B cell (primary cell): ENCODE results near the gene CNTNAP2. TPM values are rescaled to one million over a fixed set of nuclear protein-coding genes. Genes with fewer than 3 reads are reported as not detected.

ENCODE experiments used
- ATAC-seq: fragments of 200-7000 bp; cut with Tn5 transposase; one replicate; pipeline ENCODE4 v1.10.0; 2021; ENCODE audit warnings: low read depth, mild to moderate bottlenecking, moderate number of reproducible peaks, moderate library complexity
- CTCF ChIA-PET: fragments of 350-600 bp; sonication (Branson Sonifier 250); formaldehyde crosslinking; loops from one replicate; lab custom pipeline; 2021; ENCODE audit warnings: antibody characterized with exemption, inconsistent platforms; lab: Charles Lee
- POLR2A ChIA-PET: fragments of 350-600 bp; sonication (Branson Sonifier 250); formaldehyde crosslinking; loops from one replicate; lab custom pipeline; 2021; ENCODE audit warnings: antibody characterized with exemption; lab: Charles Lee
- DNase-seq: peaks from one replicate; pipeline ENCODE4 v3.0.0; 2013
- H2AFZ ChIP-seq: 2 replicates; pipeline ENCODE4 v1.6.1; 2012; ENCODE audit warnings: mild to moderate bottlenecking, low read depth, low read length; ENCODE audit not compliant: insufficient read depth, poor library complexity, severe bottlenecking
- H3K27ac ChIP-seq, 2 donors: 1 replicate in 1 of 2; 2 replicates in 1 of 2; pipeline ENCODE4 v1.5.1; 2012 to 2013; ENCODE audit warnings: low read length in 2 of 2, mild to moderate bottlenecking in 2 of 2, moderate library complexity in 1 of 2
- H3K27me3 ChIP-seq, 4 experiments: fragments of 200-600 bp in 1 of 4; sonication (generic) in 1 of 4; replicated peaks in 1 of 4; 1 replicate in 2 of 4; 2 replicates in 2 of 4; pipeline versions ENCODE4 v1.6.1 to v1.7.0; 2013 to 2016; ENCODE audit warnings: low read length in 3 of 4, mild to moderate bottlenecking in 2 of 4, mixed read lengths in 1 of 4, moderate library complexity in 1 of 4; ENCODE audit not compliant: insufficient read depth in 4 of 4, control insufficient read depth in 3 of 4; ENCODE audit errors: control extremely low read depth in 1 of 4
- H3K36me3 ChIP-seq, 2 experiments: replicated peaks in 1 of 2; 1 replicate in 1 of 2; 2 replicates in 1 of 2; pipeline versions ENCODE4 v1.6.1 to v1.7.1; 2013; ENCODE audit warnings: low read length in 1 of 2; ENCODE audit not compliant: insufficient read depth in 2 of 2, control insufficient read depth in 1 of 2; ENCODE audit errors: control extremely low read depth in 1 of 2, extremely low read depth in 1 of 2
- H3K4me1 ChIP-seq, 2 donors: fragments of 200-600 bp in 1 of 2; sonication (generic) in 1 of 2; 1 replicate in 1 of 2; 2 replicates in 1 of 2; pipeline versions ENCODE4 v1.5.1 to v1.6.1; 2013 to 2017; ENCODE audit warnings: low read length in 2 of 2; ENCODE audit not compliant: control insufficient read depth in 2 of 2, insufficient read depth in 2 of 2
- H3K4me2 ChIP-seq: replicated peaks from 2 replicates; pipeline ENCODE3; 2012; ENCODE audit warnings: mild to moderate bottlenecking, low read depth, low read length; ENCODE audit not compliant: poor library complexity, severe bottlenecking
- H3K4me3 ChIP-seq, 5 experiments: fragments of 200-600 bp in 1 of 5; sonication (generic) in 1 of 5; 1 replicate in 3 of 5; 2 replicates in 2 of 5; pipeline versions ENCODE4 v1.5.1 to v1.7.0; 2011 to 2016; ENCODE audit warnings: low read length in 4 of 5, mild to moderate bottlenecking in 4 of 5, low read depth in 2 of 5, control low read depth in 1 of 5, moderate library complexity in 1 of 5; ENCODE audit not compliant: insufficient read depth in 1 of 5; ENCODE audit errors: control extremely low read depth in 1 of 5, extremely low read depth in 1 of 5
- H3K79me2 ChIP-seq: fragments of 200-600 bp; sonication (generic); one replicate; pipeline ENCODE4 v1.6.0; 2016; ENCODE audit warnings: low read length; ENCODE audit not compliant: control insufficient read depth, insufficient read depth
- H3K9ac ChIP-seq: fragments of 200-600 bp; sonication (generic); 2 replicates; pipeline ENCODE4 v1.6.1; 2017; ENCODE audit warnings: mild to moderate bottlenecking, low read length, moderate library complexity
- H3K9me3 ChIP-seq, 3 donors: one replicate each; pipeline versions ENCODE4 v1.6.1 to v1.7.1; 2013; ENCODE audit warnings: low read length in 2 of 3; ENCODE audit not compliant: control insufficient read depth in 2 of 3, insufficient read depth in 1 of 3; ENCODE audit errors: control extremely low read depth in 1 of 3
- H4K20me1 ChIP-seq: 2 replicates; pipeline ENCODE4 v1.6.0; 2012; ENCODE audit warnings: mild to moderate bottlenecking, low read length; ENCODE audit not compliant: insufficient read depth, control insufficient read depth, poor library complexity, severe bottlenecking
- H3K27ac Mint-ChIP-seq: one replicate; pipeline ENCODE4 v1.8.0; 2021; ENCODE audit warnings: mixed read lengths
- H3K27me3 Mint-ChIP-seq: one replicate; pipeline ENCODE4 v1.8.0; 2021; ENCODE audit warnings: mixed read lengths
- H3K4me1 Mint-ChIP-seq: one replicate; pipeline ENCODE4 v1.8.0; 2021; ENCODE audit warnings: mixed read lengths
- H3K4me3 Mint-ChIP-seq: one replicate; pipeline ENCODE4 v1.8.0; 2021; ENCODE audit warnings: mixed read lengths
- H3K9me3 Mint-ChIP-seq: one replicate; pipeline ENCODE4 v1.8.0; 2022; ENCODE audit warnings: mixed read lengths; ENCODE audit not compliant: insufficient read depth
- CTCF ChIP-seq: fragments of 200-600 bp; IDR thresholded peaks from one replicate; pipeline ENCODE4 v1.8.0; 2022; ENCODE audit warnings: antibody characterized with exemption, mild to moderate bottlenecking
- EZH2 ChIP-seq: IDR thresholded peaks from 2 replicates; pipeline ENCODE4 v1.6.1; 2012; ENCODE audit warnings: borderline replicate concordance, low read depth, mild to moderate bottlenecking, moderate library complexity, low read length; ENCODE audit not compliant: insufficient read depth, poor library complexity, severe bottlenecking
- WGBS: methylation state at CpG from one replicate; pipeline ENCODE4 v1.1.5; 2013; ENCODE audit warnings: missing lambda C conversion rate; ENCODE audit not compliant: insufficient coverage; 5-methylcytosine and 5-hydroxymethylcytosine counted together
- intact Hi-C: fragments of 100-400 bp; cut with micrococcal nuclease; formaldehyde crosslinking; loops from one replicate; pipeline ENCODE4 v1.10.0; 2022
- polyA plus RNA-seq: library from polyadenylated mRNA; depleted of rRNA; stranded (reverse); fragments of >200 nt; gene quantifications from 2 replicates; pipeline ENCODE4 v1.2.3, GENCODE V29; 2012
- total RNA-seq, 2 donors: library from RNA; stranded (reverse); fragments of 120-200 nt in 1 of 2; gene quantifications; 1 replicate in 1 of 2; 2 replicates in 1 of 2; pipeline versions ENCODE4 v1.2.3 to v1.2.4, GENCODE V29; 2013 to 2022

Gene CNTNAP2
- total and polyA plus RNA-seq, 2 donors (not counting 1 experiment from before 2014, with no cell fraction given) = 7.4 to 16.6 TPM

DNA sequence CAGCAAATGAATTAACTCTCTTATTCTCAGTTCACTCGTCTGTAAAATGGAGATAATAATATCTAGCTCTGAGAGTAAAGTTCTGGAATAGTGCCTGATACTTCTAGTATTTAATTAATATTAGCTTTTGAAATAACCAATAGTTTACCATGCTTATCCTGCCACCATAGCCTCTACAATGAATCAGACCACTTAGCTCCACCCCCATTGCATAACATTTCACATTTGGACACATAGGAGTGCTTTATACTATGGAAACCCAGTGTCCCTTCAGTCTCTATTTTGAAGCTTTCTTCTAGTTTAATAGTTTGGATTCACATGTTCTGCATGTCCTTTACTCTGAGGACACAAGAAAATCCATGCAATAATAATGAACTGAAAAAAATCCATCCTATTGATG lies 2046.6 kb downstream of the CNTNAP2 start:
- TF ChIP-seq EZH2 = no peak
- no peak for TF ChIP-seq CTCF
- Mint-ChIP-seq H3K27ac (no peak overlapping the region), H3K4me3 (no peak overlapping the region), H3K4me1 (no peaks in the 10 kb centered on the region), H3K27me3 (peaks cover 13% of the 10 kb centered on the region), H3K9me3 (no peaks in the 10 kb centered on the region)
- Histone ChIP-seq H4K20me1 (no peaks in the 10 kb centered on the region), H3K27me3 (peaks cover 0 to 4% (median 1%) of the 10 kb centered on the region in 4 experiments), H3K36me3 (no peaks in the 10 kb centered on the region), H3K4me2 (no peak overlapping the region), H3K27ac (no peak overlapping the region), H3K9ac (no peak overlapping the region), H3K9me3 (peaks cover 0 to 3% (median 0%) of the 10 kb centered on the region in 3 donors), H2AFZ (no peak overlapping the region), H3K79me2 (no peaks in the 10 kb centered on the region), H3K4me3 (no peak overlapping the region), H3K4me1 (no peaks in the 10 kb centered on the region)
- intact Hi-C loops = no loop called here
- no CpG with 5 or more reads among the region's 1 CpG for WGBS
- ChIA-PET CTCF (no interaction called here), POLR2A (no interaction called here)
- ATAC-seq (no peak), DNase-seq (no peak)

DNA sequence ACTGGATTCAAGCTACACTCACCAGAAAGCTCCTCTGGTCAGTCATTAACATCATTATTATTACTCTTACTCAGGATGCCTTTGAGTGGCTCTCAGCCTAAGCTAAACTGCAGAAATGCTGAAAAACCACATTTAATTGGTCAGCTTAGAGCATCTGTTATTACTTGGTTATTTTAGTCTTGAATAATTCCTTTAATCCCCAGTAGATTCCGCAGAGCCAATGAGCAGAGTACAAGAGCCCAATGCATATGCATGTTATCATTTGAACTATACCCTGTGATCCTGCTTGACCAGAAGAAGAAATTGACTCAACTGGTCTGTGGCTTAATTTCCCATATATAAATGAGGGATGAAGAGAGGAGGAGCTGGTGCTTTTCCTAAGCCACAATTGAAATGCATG lies 2056.3 kb downstream of the CNTNAP2 start:
- no peaks in the 10 kb centered on the region for H3K9me3 Mint-ChIP-seq
- CTCF ChIA-PET = interaction anchor here (1.6 kb wide), 1 partner anchor 90 kb away, joined by 3 read pairs; no protein-coding TSS in a partner anchor
- 100% methylated on average over 1 of the region's 1 CpG for WGBS
- ATAC-seq (no peak), DNase-seq (no peak)
- Histone ChIP-seq H4K20me1 (no peaks in the 10 kb centered on the region), H3K79me2 (no peaks in the 10 kb centered on the region), H3K4me1 (no peaks in the 10 kb centered on the region), H3K27me3 (no peaks in the 10 kb centered on the region), H3K36me3 (no peaks in the 10 kb centered on the region), H2AFZ (no peak overlapping the region), H3K27ac (no peak overlapping the region), H3K9ac (no peak overlapping the region), H3K4me2 (no peak overlapping the region), H3K9me3 (no peaks in the 10 kb centered on the region), H3K4me3 (no peak overlapping the region)
- POLR2A ChIA-PET = no interaction called here
- H3K4me1 Mint-ChIP-seq = no peaks in the 10 kb centered on the region
- H3K4me3 Mint-ChIP-seq = no peak overlapping the region
- no peak overlapping the region for H3K27ac Mint-ChIP-seq
- TF ChIP-seq CTCF (no peak), EZH2 (no peak)
- peaks cover 3% of the 10 kb centered on the region for H3K27me3 Mint-ChIP-seq
- intact Hi-C loops = no loop called here
